ENCODE results near the gene SIRT1. TPM values are rescaled to one million over a fixed set of nuclear protein-coding genes. Genes with fewer than 3 reads are reported as not detected.
"Not testable (repeated sequence)": the region's sequence is repeated elsewhere in the genome, so short reads cannot be mapped to it uniquely, and the experiment has no call there.

Gene SIRT1
- total RNA-seq, 5 donors from 2014 or later (not counting 1 experiment from before 2014, with no cell fraction given): 41.0 to 58.7 (median 46.7) TPM

- Histone ChIP-seq H3K36me3 (ENCODE audit: control insufficient read depth in 2 of 2, extremely low read depth in 1 of 2, insufficient read depth in 1 of 2, low read length in 1 of 2) (peaks cover 8 to 11% of the 10 kb centered on the region in 2 donors), H3K9me3 (no peaks in the 10 kb centered on the region), H3K27ac (ENCODE audit: low read length) (no peak overlapping the region), H3K4me3 (ENCODE audit: control insufficient read depth in 1 of 2, extremely low read depth in 1 of 2, low read length in 1 of 2) (no peak overlapping the region), H3K27me3 (replicated peaks in 1 of 2; ENCODE audit: control insufficient read depth in 2 of 2, extremely low read depth in 1 of 2, insufficient read depth in 2 of 2, low read length in 1 of 2) (no peaks in the 10 kb centered on the region), H3K4me1 (ENCODE audit: control insufficient read depth in 1 of 2, extremely low read depth in 1 of 2, insufficient read depth in 2 of 2, low read length in 2 of 2) (no peaks in the 10 kb centered on the region)
- ChIA-PET POLR2A (interaction anchor here (0.5 to 0.6 kb wide), 2 partner anchors 12 to 92 kb away, joined by 6 to 7 read pairs; no protein-coding TSS in a partner anchor), CTCF (no interaction called here)
- ATAC-seq (replicated peaks in 1 of 4) (no peak), DNase-seq (no peak)
- H3K36me3 Mint-ChIP-seq: peaks cover 38% of the 10 kb centered on the region
- no peaks in the 10 kb centered on the region for H3K27me3 Mint-ChIP-seq
- no peaks in the 10 kb centered on the region for H3K4me1 Mint-ChIP-seq
- H3K4me3 Mint-ChIP-seq: no peak overlapping the region
- no peak overlapping the region for H3K27ac Mint-ChIP-seq
- 85% methylated on average over 4 of the region's 8 CpGs for WGBS (ENCODE audit: insufficient coverage)
- no peaks in the 10 kb centered on the region for H3K9me3 Mint-ChIP-seq
Observed at GRCh38 chr10:67959839-67960476, 75.5 kb downstream of the SIRT1 start.

GRCh38 chr10:67965456-67965855, 81.0 kb downstream of the SIRT1 start:
- 100% methylated on average over 1 of the region's 2 CpGs for WGBS (ENCODE audit: insufficient coverage)
- Mint-ChIP-seq H3K4me3 (no peak overlapping the region), H3K36me3 (peaks cover 61% of the 10 kb centered on the region), H3K27me3 (no peaks in the 10 kb centered on the region), H3K9me3 (peaks cover 0 to 1% (median 0%) of the 10 kb centered on the region in 3 donors), H3K27ac (no peak overlapping the region), H3K4me1 (peaks cover 12 to 15% (median 14%) of the 10 kb centered on the region in 3 donors)
- ATAC-seq (replicated peaks in 1 of 4) (no peak), DNase-seq (no peak)
- H3K27ac ChIP-seq (ENCODE audit: low read length): no peak overlapping the region
- H3K36me3 ChIP-seq (ENCODE audit: control insufficient read depth in 2 of 2, extremely low read depth in 1 of 2, insufficient read depth in 1 of 2, low read length in 1 of 2): peaks cover 4 to 21% of the 10 kb centered on the region in 2 donors
- H3K9me3 ChIP-seq: no peaks in the 10 kb centered on the region
- H3K4me1 ChIP-seq (ENCODE audit: control insufficient read depth in 1 of 2, extremely low read depth in 1 of 2, insufficient read depth in 2 of 2, low read length in 2 of 2): no peaks in the 10 kb centered on the region
- CTCF ChIA-PET: no interaction called here
- H3K27me3 ChIP-seq (replicated peaks in 1 of 2; ENCODE audit: control insufficient read depth in 2 of 2, extremely low read depth in 1 of 2, insufficient read depth in 2 of 2, low read length in 1 of 2): no peaks in the 10 kb centered on the region
- H3K4me3 ChIP-seq (ENCODE audit: control insufficient read depth in 1 of 2, extremely low read depth in 1 of 2, low read length in 1 of 2): no peak overlapping the region
- POLR2A ChIA-PET: interaction anchor here in 1 of 2 donors (0.6 kb wide), 1 partner anchor 71 kb away, joined by 3 read pairs; no protein-coding TSS in a partner anchor

GRCh38 chr10:67966035-67966434, 81.6 kb downstream of the SIRT1 start:
- ATAC-seq (replicated peaks in 1 of 4); DNase-seq; CTCF ChIA-PET; H3K27me3 Mint-ChIP-seq; H3K4me3 ChIP-seq (ENCODE audit: control insufficient read depth in 1 of 2, extremely low read depth in 1 of 2, low read length in 1 of 2); H3K4me3 Mint-ChIP-seq; H3K9me3 ChIP-seq; H3K9me3 Mint-ChIP-seq; H3K27ac Mint-ChIP-seq; H3K4me1 ChIP-seq (ENCODE audit: control insufficient read depth in 1 of 2, extremely low read depth in 1 of 2, insufficient read depth in 2 of 2, low read length in 2 of 2); H3K27ac ChIP-seq (ENCODE audit: low read length); H3K27me3 ChIP-seq (replicated peaks in 1 of 2; ENCODE audit: control insufficient read depth in 2 of 2, extremely low read depth in 1 of 2, insufficient read depth in 2 of 2, low read length in 1 of 2): not testable (repeated sequence)
- H3K4me1 Mint-ChIP-seq: peaks cover 12 to 15% (median 14%) of the 10 kb centered on the region in 3 donors
- 90% methylated on average over 2 of the region's 4 CpGs for WGBS (ENCODE audit: insufficient coverage)
- peaks cover 4 to 17% of the 10 kb centered on the region in 2 donors for H3K36me3 ChIP-seq (ENCODE audit: control insufficient read depth in 2 of 2, extremely low read depth in 1 of 2, insufficient read depth in 1 of 2, low read length in 1 of 2)
- H3K36me3 Mint-ChIP-seq: peaks cover 59% of the 10 kb centered on the region
- POLR2A ChIA-PET: interaction anchor here in 1 of 2 donors (0.6 kb wide), 1 partner anchor 1503 kb away, joined by 12 read pairs; no protein-coding TSS in a partner anchor

Other genes with a start within 250 kb of the SIRT1 start
- under 1 TPM in 1 of 5 donors, not detected in 4; 0.88 TPM for gene CTNNA3, start 188.5 kb upstream of the SIRT1 start, total RNA-seq
- under 1 TPM in 2 of 5 donors, not detected in 3; 0.20 to 0.28 TPM for gene DNAJC12, start 46.5 kb upstream of the SIRT1 start, total RNA-seq
- 10 to 100 TPM; 63.0 to 81.6 (median 77.5) TPM for gene HERC4, start 190.6 kb downstream of the SIRT1 start, total RNA-seq
- not detected for gene MYPN, start 224.8 kb downstream of the SIRT1 start, total RNA-seq